C4-2B (cell line): ENCODE measurements around the gene KIAA1191.

ENCODE experiments used
- ZFX ChIP-seq: fragments of 450-650 bp; IDR thresholded peaks from 2 replicates; pipeline ENCODE4 v1.6.1; 2017
- TF ChIP-seq, protein P1 (sequence below): fragments of 450-650 bp; conservative IDR thresholded peaks from 2 replicates; pipeline ENCODE4 v1.5.1; 2017; ENCODE audit warnings: mild to moderate bottlenecking

GRCh38 chr5:176353533-176353932 is 8.0 kb downstream of the KIAA1191 start:
- TF ChIP-seq, protein P1, sequence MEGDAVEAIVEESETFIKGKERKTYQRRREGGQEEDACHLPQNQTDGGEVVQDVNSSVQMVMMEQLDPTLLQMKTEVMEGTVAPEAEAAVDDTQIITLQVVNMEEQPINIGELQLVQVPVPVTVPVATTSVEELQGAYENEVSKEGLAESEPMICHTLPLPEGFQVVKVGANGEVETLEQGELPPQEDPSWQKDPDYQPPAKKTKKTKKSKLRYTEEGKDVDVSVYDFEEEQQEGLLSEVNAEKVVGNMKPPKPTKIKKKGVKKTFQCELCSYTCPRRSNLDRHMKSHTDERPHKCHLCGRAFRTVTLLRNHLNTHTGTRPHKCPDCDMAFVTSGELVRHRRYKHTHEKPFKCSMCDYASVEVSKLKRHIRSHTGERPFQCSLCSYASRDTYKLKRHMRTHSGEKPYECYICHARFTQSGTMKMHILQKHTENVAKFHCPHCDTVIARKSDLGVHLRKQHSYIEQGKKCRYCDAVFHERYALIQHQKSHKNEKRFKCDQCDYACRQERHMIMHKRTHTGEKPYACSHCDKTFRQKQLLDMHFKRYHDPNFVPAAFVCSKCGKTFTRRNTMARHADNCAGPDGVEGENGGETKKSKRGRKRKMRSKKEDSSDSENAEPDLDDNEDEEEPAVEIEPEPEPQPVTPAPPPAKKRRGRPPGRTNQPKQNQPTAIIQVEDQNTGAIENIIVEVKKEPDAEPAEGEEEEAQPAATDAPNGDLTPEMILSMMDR: no peak
- TF ChIP-seq ZFX: no peak
